ENCODE measurements around the gene TTLL13. TPM values are rescaled to one million over a fixed set of nuclear protein-coding genes. Genes with fewer than 3 reads are reported as not detected.
"Not testable (repeated sequence)": the region's sequence is repeated elsewhere in the genome, so short reads cannot be mapped to it uniquely, and the experiment has no call there.

The TTLL13 gene
- total RNA-seq, 2 donors from 2014 or later = 0.35 to 1.2 TPM

DNA sequence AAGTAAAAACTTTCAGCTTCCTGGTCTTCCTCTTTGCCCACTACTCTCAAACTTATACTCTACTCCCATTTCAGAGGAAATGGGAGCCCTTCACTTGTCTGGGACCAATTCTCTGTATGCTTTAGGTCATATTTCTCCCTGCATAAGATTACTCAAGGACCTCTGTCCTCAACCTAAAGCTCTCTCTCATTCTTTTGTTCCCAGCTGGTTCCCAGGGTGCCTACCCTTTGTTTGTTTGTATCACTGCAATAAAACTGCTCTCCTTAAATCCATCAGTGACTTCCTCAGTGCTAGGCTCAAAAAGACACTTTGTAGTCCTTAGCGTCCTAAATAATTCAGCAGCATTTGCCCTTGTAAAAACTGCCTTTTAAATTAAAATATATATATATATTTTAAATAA is 19.1 kb downstream of the TTLL13 start:
- peak; percentile 46 for DNase-seq
- peak overlapping the region in 1 of 2 donors; percentile 46 for H3K9ac ChIP-seq (ENCODE audit: low read depth in 2 of 2, low read length in 2 of 2)
- TF ChIP-seq, protein P1, sequence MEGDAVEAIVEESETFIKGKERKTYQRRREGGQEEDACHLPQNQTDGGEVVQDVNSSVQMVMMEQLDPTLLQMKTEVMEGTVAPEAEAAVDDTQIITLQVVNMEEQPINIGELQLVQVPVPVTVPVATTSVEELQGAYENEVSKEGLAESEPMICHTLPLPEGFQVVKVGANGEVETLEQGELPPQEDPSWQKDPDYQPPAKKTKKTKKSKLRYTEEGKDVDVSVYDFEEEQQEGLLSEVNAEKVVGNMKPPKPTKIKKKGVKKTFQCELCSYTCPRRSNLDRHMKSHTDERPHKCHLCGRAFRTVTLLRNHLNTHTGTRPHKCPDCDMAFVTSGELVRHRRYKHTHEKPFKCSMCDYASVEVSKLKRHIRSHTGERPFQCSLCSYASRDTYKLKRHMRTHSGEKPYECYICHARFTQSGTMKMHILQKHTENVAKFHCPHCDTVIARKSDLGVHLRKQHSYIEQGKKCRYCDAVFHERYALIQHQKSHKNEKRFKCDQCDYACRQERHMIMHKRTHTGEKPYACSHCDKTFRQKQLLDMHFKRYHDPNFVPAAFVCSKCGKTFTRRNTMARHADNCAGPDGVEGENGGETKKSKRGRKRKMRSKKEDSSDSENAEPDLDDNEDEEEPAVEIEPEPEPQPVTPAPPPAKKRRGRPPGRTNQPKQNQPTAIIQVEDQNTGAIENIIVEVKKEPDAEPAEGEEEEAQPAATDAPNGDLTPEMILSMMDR (IDR thresholded peaks at IDR 0.05) = no peak
- H3K4me3 ChIP-seq = no peak overlapping the region
- H3K27me3 ChIP-seq = no peaks in the 10 kb centered on the region
- H3K9me3 ChIP-seq = no peaks in the 10 kb centered on the region
- peaks cover 7% of the 10 kb centered on the region for H3K36me3 ChIP-seq
- peak overlapping the region; percentile 21 for H3K27ac ChIP-seq
- intact Hi-C loops (cut with DNase I) = no loop called here
- H3K4me1 ChIP-seq = peaks cover 23% of the 10 kb centered on the region

DNA sequence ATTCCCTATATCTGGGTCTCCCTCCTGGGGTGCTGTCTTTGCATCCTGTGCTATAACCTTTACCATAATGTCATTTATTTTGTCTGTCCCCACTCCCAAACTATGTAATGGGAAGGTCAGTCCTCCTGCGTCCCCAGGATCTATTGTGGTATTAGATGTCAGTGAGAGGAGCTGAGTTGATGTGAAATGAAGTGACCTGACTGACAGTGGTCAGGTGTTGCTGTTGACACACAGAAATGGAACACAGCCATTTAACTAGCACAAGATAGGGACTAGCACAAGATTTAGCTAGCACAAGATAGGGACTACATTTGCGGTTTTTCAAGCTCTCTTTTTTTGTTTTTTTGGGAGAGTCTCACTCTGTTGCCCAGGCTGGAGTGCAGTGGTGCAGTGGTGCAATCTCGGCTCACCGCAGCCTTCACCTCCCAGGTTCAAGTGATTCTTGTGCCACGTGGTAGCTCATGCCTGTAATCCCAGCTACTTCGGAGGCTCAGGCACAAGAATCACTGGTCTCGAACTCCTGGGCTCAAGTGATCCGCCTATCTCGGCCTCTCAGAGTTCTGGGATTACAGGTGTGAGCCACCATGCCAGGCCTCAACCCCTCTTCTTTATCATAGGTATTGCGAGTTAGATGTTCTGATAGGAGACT is 21.3 kb downstream of the TTLL13 start:
- no peaks in the 10 kb centered on the region for H3K9me3 ChIP-seq
- no peak overlapping the region for H3K4me3 ChIP-seq
- DNase-seq = no peak
- H3K9ac ChIP-seq (ENCODE audit: low read depth in 2 of 2, low read length in 2 of 2) = no peak overlapping the region
- H3K27ac ChIP-seq = no peak overlapping the region
- H3K4me1 ChIP-seq = peaks cover 19% of the 10 kb centered on the region
- H3K27me3 ChIP-seq = no peaks in the 10 kb centered on the region
- peaks cover 7% of the 10 kb centered on the region for H3K36me3 ChIP-seq
- TF ChIP-seq, protein P1 (IDR thresholded peaks at IDR 0.05) = no peak
- intact Hi-C loops (cut with DNase I) = no loop called here

DNA sequence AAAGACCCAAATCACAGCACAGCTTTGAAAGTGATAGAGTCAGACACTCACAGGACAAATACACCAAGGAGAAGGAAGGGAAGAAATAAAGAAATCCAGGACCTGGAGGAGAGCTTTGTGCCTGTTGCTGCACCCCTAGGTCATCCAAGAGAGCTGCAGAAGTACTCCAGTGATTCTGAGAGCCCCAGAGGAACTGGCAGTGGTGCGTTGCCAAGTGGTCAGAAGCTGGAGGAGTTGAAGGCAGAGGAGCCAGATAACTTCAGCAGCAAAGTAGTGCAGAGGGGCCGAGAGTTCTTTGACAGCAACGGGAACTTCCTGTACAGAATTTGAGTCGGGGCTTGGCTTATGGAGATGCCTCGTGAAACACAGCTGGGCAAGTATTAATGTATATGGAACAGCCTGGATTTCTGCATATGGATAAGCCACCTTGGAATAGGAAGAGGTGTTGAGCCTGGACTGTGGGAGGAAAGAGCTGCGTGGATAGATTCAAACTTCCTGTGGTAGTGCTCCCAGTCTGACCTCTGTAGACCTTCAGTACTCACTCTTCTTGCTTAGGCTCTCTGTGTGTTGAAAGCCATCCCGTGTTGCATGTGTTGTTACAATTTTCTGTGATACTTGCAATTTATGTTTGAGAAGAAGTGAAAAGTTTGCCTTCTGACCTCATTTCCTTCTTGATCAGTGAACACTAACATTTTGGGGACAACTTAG is 22.3 kb downstream of the TTLL13 start:
- peaks cover 7% of the 10 kb centered on the region for H3K36me3 ChIP-seq

DNA sequence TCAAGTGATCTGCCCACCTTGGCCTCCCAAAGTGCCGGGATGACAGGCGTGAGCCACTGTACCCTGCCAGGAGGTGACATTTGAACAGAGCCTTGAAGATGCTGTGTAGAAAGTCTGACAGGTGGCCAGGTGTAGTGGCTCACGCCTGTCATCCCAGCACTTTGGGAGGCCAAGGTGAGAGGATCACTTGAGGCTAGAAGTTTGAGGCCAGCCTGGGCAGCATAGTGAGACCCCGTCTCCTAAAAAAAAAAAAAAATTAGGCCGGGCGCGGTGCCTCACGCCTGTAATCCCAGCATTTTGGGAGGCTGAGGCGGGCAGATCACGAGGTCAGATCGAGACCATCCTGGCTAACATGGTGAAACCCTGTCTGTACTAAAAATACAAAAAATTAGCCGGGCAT is 29.1 kb downstream of the TTLL13 start:
- H3K9me3 ChIP-seq; H3K27me3 ChIP-seq; intact Hi-C loops (cut with DNase I); H3K4me1 ChIP-seq; H3K4me3 ChIP-seq; H3K36me3 ChIP-seq; H3K9ac ChIP-seq (ENCODE audit: low read depth in 2 of 2, low read length in 2 of 2); H3K27ac ChIP-seq; DNase-seq: not testable (repeated sequence)

More for the DNA sequence above, 22.3 kb downstream of the TTLL13 start:
- no peak overlapping the region for H3K9ac ChIP-seq (ENCODE audit: low read depth in 2 of 2, low read length in 2 of 2)
- intact Hi-C loops (cut with DNase I) = no loop called here
- no peaks in the 10 kb centered on the region for H3K27me3 ChIP-seq
- no peak overlapping the region for H3K27ac ChIP-seq
- H3K9me3 ChIP-seq = no peaks in the 10 kb centered on the region
- no peak overlapping the region for H3K4me3 ChIP-seq
- peaks cover 19% of the 10 kb centered on the region for H3K4me1 ChIP-seq
- DNase-seq = no peak
- TF ChIP-seq, protein P1 (IDR thresholded peaks at IDR 0.05) = no peak

DNA sequence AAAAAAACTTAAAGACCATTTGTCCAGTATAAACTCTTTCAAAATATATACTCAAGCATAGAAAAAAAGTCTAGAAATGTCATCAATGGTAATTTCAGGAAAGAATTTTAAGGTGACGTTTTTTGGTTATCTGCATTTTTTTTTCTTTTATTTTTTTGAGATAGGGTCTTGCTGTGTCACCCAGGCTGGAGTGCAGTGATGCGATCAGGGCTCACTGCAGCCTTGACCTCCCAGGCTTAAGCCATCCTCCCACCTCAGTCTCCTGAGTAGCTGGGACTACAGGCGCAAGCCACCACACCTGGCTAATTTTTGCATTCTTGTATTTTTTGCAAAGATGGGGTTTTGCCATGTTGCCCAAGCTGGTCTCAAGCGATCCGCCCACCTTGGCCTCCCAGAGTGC is 31.4 kb downstream of the TTLL13 start:
- H3K4me3 ChIP-seq; DNase-seq; H3K27ac ChIP-seq; H3K9ac ChIP-seq (ENCODE audit: low read depth in 2 of 2, low read length in 2 of 2); H3K36me3 ChIP-seq; H3K4me1 ChIP-seq; intact Hi-C loops (cut with DNase I); H3K27me3 ChIP-seq; H3K9me3 ChIP-seq: not testable (repeated sequence)

DNA sequence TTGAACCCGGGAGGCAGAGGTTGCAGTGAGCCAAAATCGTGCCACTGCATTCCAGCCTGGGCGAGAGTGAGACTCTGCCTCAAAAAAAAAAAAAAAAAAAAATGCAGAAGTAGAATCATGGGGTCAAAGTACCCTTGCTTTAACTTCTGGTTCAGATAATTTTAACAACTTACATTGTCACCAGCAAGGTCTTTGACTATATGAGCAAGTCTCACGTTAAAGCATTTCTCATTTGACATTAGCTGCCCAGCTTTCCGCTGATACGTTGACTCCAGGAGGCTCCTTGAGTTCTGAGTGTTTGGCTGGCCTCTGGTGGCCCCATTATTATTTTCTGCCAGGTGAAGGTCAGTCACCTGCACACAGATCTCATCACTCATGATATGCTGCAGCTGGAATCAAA is 32.3 kb downstream of the TTLL13 start:
- peak overlapping the region; percentile 12 for H3K27ac ChIP-seq

DNA sequence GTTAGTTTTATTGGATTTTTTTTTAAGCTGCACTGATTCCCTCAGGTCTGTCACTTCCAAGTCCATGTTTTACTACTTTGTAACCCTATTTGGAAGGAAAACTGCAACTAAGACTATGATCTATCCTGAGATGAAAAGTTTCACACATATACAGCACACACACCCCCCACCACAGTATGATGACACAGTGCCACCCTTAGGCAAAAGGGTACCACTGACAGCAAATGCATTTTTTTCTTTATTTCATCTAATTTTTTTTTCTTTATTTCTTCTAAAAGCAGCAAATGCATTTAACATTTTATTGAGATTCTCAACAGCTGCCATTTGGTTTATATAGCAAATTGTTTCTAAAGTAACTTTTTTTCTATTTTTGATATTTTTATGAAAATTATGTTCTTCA is 37.3 kb downstream of the TTLL13 start:
- Histone ChIP-seq H3K9ac (ENCODE audit: low read depth in 2 of 2, low read length in 2 of 2) (no peak overlapping the region), H3K9me3 (no peaks in the 10 kb centered on the region), H3K27me3 (no peaks in the 10 kb centered on the region), H3K4me1 (no peaks in the 10 kb centered on the region), H3K4me3 (no peak overlapping the region), H3K27ac (no peak overlapping the region), H3K36me3 (no peaks in the 10 kb centered on the region)
- TF ChIP-seq, protein P1 (IDR thresholded peaks at IDR 0.05) = peak; percentile 26
- DNase-seq = no peak
- intact Hi-C loops (cut with DNase I) = no loop called here

More for the DNA sequence above, 32.3 kb downstream of the TTLL13 start:
- DNase-seq; H3K9me3 ChIP-seq; H3K27me3 ChIP-seq; H3K36me3 ChIP-seq; intact Hi-C loops (cut with DNase I); H3K4me3 ChIP-seq; H3K9ac ChIP-seq (ENCODE audit: low read depth in 2 of 2, low read length in 2 of 2); H3K4me1 ChIP-seq: not testable (repeated sequence)
